Pancreas (tissue), 10 donors: ENCODE data around the gene ANKRD17. TPM values are rescaled to one million over a fixed set of nuclear protein-coding genes. Genes with fewer than 3 reads are reported as not detected.

Source experiments
- ATAC-seq, 4 donors: fragments of 200-7000 bp; cut with Tn5 transposase; one replicate each; pipeline versions ENCODE4 v1.8.0 to v1.9.1; 2020; ENCODE audit warnings: mild to moderate bottlenecking in 4 of 4, moderate library complexity in 4 of 4
- DNase-seq, 6 donors: peaks; one replicate each; pipeline ENCODE4 v3.0.0-alpha.2; 2020
- FAIRE-seq: peaks from 2 replicates; lab custom pipeline; 2012; peaks lifted over from hg19 to GRCh38; lab: Jason Lieb, UNC
- H3K27ac ChIP-seq, 4 donors: fragments of 200-600 bp; sonication (generic); 1 replicate in 3 of 4; 2 replicates in 1 of 4; pipeline versions ENCODE4 v1.5.0 to v1.8.0; 2020
- H3K27me3 ChIP-seq, 4 donors: fragments of 200-600 bp; one replicate each; pipeline ENCODE4 v1.8.0; 2021
- H3K36me3 ChIP-seq, 3 donors: fragments of 200-600 bp; sonication (generic) in 1 of 3; one replicate each; pipeline versions ENCODE4 v1.5.0 to v1.8.0; 2020 to 2021
- H3K4me1 ChIP-seq, 3 donors: fragments of 200-600 bp; one replicate each; pipeline ENCODE4 v1.8.0; 2021
- H3K4me3 ChIP-seq, 4 donors: fragments of 200-600 bp; sonication (generic) in 2 of 4; one replicate each; pipeline versions ENCODE4 v1.5.0 to v1.8.0; 2020 to 2021
- H3K9me3 ChIP-seq, 4 donors: fragments of 200-600 bp; one replicate each; pipeline ENCODE4 v1.8.0; 2021
- CTCF ChIP-seq, 4 donors: fragments of 200-600 bp; sonication (generic) in 3 of 4; IDR thresholded peaks; one replicate each; pipeline versions ENCODE4 v1.5.0 to v1.8.0; 2021; ENCODE audit warnings: antibody characterized with exemption in 4 of 4
- WGBS, 2 donors: extraction: QIAGEN DNeasy Blood & Tissue Kit; methylation state at CpG; one replicate each; pipeline ENCODE4 v1.1.7; 2013; 5-methylcytosine and 5-hydroxymethylcytosine counted together
- intact Hi-C, 3 donors: fragments of 100-400 bp; cut with DNase I; formaldehyde crosslinking; loops; one replicate each; pipeline versions ENCODE4 v1.11.1 to v1.14.2; 2022
- polyA plus RNA-seq, 2 donors: library from polyadenylated mRNA; stranded (reverse); fragments of 200-250 nt; gene quantifications; one replicate each; pipeline ENCODE4 v1.2.3, GENCODE V29; 2013
- total RNA-seq, 6 donors: library from RNA; stranded (reverse); fragmentation: NEBNext Ultra II Directional in 4 of 6; extraction: Animal tissue kit (Norgen Biotek cat#: 25700) in 4 of 6; gene quantifications; one replicate each; pipeline versions ENCODE4 v1.2.1 to v1.2.4, GENCODE V29; 2021 to 2023
- donor health status: healthy with polysubstance abuse.
- donor health status: DM: no; HTN: no; CAD: no; lungs with moderate emphysema.
- donor health status: DM: no; HTN: no; CAD: no.
- donor health status: control.
- donor health status: control.
- donor health status: Bipolar disorder and iron deficiency.
- donor health status: DM: yes; HTN: yes; CAD: no.
- donor health status: DM: no; HTN: no; CAD: no.
- donor health status: DM: no; HTN: no; CAD: no.
- donor health status: DM: yes; HTN: yes; CAD: no.

The ANKRD17 gene
- total and polyA plus RNA-seq, 8 donors, result 7.7 to 45.8 (median 31.0) TPM

- ATAC-seq, result no peak
- no peak overlapping the region for H3K4me3 ChIP-seq
- peaks cover 0 to 21% (median 0%) of the 10 kb centered on the region in 3 donors for H3K4me1 ChIP-seq
- 73 to 92% methylated on average over 2 of the region's 2 CpGs for WGBS, 2 donors
- intact Hi-C loops, result no loop called here
- no peak for FAIRE-seq
- no peak overlapping the region for H3K27ac ChIP-seq
- H3K9me3 ChIP-seq, result no peaks in the 10 kb centered on the region
- H3K36me3 ChIP-seq, result no peaks in the 10 kb centered on the region
- TF ChIP-seq CTCF (IDR thresholded peaks at IDR 0.05), result no peak
- no peaks in the 10 kb centered on the region for H3K27me3 ChIP-seq
- no peak for DNase-seq
Observed at GRCh38 chr4:73245955-73246354, 12.6 kb downstream of the ANKRD17 start.

DNA sequence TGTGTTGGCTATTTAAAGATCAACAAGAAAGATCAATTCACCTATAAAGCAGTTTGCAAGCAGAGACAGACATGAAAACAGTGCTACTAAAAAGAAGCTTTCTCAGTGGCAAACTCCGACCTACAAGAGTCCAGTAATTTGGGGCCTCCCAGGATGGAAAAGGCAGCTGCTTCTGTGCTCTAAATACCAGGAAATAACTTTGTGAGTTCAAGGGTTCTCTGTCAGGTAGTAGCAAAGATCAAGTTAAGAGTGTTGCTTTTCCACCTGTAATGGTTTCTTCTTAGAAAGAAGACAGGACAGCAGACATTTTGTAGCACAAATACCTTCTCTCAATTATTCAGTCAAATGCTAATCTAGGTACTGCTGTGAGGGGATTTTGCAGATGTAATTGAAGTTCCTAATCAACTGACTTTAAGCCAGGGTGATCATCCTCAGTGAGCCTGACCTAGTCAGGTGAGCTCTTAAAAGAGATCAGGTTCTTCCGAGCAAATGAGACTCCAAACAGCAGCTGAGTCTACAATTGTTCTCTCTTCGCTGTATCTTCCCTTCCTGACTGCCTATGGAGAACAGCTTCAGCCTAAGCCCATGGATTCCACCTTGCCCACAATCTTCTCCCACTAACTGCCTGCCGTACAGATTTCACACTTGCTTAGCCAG is 13.5 kb downstream of the ANKRD17 start:
- Histone ChIP-seq H3K9me3 (no peaks in the 10 kb centered on the region), H3K27me3 (no peaks in the 10 kb centered on the region), H3K4me1 (peaks cover 0 to 21% (median 0%) of the 10 kb centered on the region in 3 donors), H3K4me3 (no peak overlapping the region), H3K36me3 (no peaks in the 10 kb centered on the region), H3K27ac (no peak overlapping the region)
- no peak for TF ChIP-seq CTCF (IDR thresholded peaks at IDR 0.05)
- DNase-seq (no peak), FAIRE-seq (no peak), ATAC-seq (no peak)
- intact Hi-C loops, result no loop called here
- WGBS, 2 donors, result 90 to 93% methylated on average over 4 of the region's 4 CpGs

DNA sequence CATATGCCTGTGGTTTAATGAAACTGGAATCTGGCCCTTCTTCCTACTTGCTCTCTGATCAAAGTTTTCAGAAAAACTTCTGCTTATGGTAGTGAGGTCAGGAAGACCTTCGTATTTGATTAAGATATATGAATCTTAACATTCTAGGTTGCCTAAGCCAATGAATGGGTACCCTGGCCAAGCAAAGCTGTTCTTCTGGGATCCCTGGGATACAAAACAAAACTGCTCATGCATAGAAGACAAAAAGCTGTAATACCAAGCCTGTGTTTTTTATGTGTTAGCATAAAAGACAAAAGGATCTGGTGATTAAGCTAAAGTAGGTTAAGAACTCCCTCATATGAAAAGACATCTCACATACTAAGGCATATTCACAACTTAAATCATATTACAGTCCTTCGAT is 21.6 kb downstream of the ANKRD17 start:
- DNase-seq (no peak), ATAC-seq (no peak), FAIRE-seq (no peak)
- Histone ChIP-seq H3K9me3 (no peaks in the 10 kb centered on the region), H3K4me3 (no peak overlapping the region), H3K4me1 (peaks cover 0 to 15% (median 0%) of the 10 kb centered on the region in 3 donors), H3K36me3 (no peaks in the 10 kb centered on the region), H3K27ac (no peak overlapping the region), H3K27me3 (no peaks in the 10 kb centered on the region)
- intact Hi-C loops, result no loop called here
- no peak for TF ChIP-seq CTCF (IDR thresholded peaks at IDR 0.05)
- WGBS, 2 donors, result 74 to 85% methylated on average over 2 of the region's 2 CpGs

DNA sequence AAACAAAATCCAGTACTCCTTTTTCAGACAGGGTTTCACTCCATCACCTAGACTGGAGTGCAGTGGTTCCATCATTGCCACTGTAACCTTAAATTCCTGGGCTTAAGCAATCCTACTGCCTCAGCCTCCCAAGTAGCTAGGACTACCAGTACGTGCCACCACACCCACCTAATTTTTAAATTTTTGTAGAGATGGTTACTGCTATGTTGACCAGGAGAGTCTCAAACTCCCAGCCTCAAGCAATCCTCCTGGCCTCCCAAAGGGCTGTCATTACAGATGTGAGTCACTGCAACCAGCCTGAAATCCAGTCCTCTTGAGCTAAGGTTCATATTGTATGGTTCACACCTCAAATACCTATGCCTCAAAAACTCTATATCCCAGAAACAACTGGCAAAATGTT is 22.4 kb downstream of the ANKRD17 start:
- Histone ChIP-seq H3K9me3 (no peaks in the 10 kb centered on the region), H3K4me3 (no peak overlapping the region), H3K27ac (no peak overlapping the region), H3K36me3 (no peaks in the 10 kb centered on the region), H3K4me1 (peaks cover 0 to 11% (median 0%) of the 10 kb centered on the region in 3 donors), H3K27me3 (no peaks in the 10 kb centered on the region)
- intact Hi-C loops, result no loop called here
- no peak for TF ChIP-seq CTCF (IDR thresholded peaks at IDR 0.05)
- DNase-seq (no peak), ATAC-seq (no peak), FAIRE-seq (no peak)
- WGBS, 2 donors, result 95 to 100% methylated on average over 1 of the region's 1 CpG

DNA sequence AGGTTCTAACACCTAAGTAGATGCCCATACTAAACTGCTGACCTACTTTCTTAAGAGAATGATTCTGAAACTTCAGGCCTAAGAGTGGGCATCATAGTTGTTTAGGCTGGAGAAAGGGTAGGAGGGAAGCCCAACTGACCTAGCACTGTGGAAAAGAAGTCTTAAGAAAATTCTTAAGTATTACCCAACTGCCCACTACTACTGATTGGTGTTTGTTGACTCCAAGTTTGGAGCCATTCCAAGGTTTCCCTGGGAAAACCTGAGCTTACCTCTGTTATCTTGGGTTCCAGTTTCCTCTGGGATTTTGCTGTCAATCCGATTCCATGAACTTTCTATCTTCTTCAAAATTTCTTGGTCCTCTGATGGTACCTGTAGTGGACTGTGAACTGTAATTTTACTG is 23.9 kb downstream of the ANKRD17 start:
- no peak for TF ChIP-seq CTCF (IDR thresholded peaks at IDR 0.05)
- no peak for FAIRE-seq
- peaks cover 0 to 11% (median 0%) of the 10 kb centered on the region in 3 donors for H3K4me1 ChIP-seq

More for the DNA sequence above, 23.9 kb downstream of the ANKRD17 start:
- ATAC-seq (peak; percentile 37 to 75 (median 52)), DNase-seq (no peak)
- Histone ChIP-seq H3K36me3 (no peaks in the 10 kb centered on the region), H3K9me3 (no peaks in the 10 kb centered on the region), H3K4me3 (no peak overlapping the region), H3K27me3 (no peaks in the 10 kb centered on the region), H3K27ac (no peak overlapping the region)
- 34 to 42% methylated on average over 1 of the region's 1 CpG for WGBS, 2 donors
- intact Hi-C loops, result no loop called here
